Uterus (tissue), 2 donors: ENCODE measurements around the gene ATPAF1.

Source experiments
- CTCF ChIP-seq, 4 experiments: fragments of 200-600 bp in 2 of 4; fragments of 450-650 bp in 2 of 4; sonication (generic) in 2 of 4; IDR thresholded peaks; one replicate each; pipeline ENCODE4 v1.5.1; 2016 to 2019; ENCODE audit warnings: antibody characterized with exemption in 4 of 4, mild to moderate bottlenecking in 2 of 4, moderate library complexity in 1 of 4
- POLR2A ChIP-seq, 2 donors: fragments of 450-650 bp; IDR thresholded peaks; one replicate each; pipeline ENCODE4 v1.6.1; 2016; ENCODE audit warnings: antibody characterized with exemption in 2 of 2, mild to moderate bottlenecking in 1 of 2, moderate library complexity in 1 of 2

- no peak for TF ChIP-seq POLR2A (IDR thresholded peaks at IDR 0.05)
- no peak for TF ChIP-seq CTCF (IDR thresholded peaks at IDR 0.05)
These were observed 12.3 kb downstream of the ATPAF1 start for GRCh38 chr1:46655848-46656247.
